ENCODE data around the gene SSC5D.
"Not testable (repeated sequence)": the region's sequence is repeated elsewhere in the genome, so short reads cannot be mapped to it uniquely, and the experiment has no call there.

The SSC5D gene

DNA sequence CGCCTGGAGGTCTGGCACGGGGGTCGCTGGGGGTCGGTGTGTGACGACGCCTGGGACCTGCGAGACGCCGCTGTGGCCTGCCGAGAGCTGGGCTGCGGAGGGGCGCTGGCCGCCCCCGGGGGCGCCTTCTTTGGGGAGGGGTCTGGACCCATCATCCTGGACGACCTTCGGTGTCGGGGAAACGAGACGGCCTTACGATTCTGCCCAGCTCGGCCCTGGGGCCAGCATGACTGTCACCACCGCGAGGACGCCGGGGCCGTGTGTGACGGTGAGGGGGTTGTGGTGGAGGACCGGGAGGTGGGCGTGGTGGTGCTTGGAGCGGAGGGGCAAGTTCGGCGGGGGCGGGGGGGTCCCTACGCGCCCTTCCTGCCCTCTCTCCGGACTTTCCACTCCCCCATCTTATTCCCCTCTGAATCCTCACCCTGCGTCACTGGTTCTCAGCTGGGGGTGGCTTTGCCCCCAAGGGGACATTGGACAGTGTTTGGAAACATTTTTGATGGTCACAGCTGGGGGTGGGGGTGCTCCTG is 5.5 kb downstream of the SSC5D start:
- no peaks in the 10 kb centered on the region for H3K79me2 ChIP-seq (ENCODE audit: insufficient read depth, low read length)
- no peaks in the 10 kb centered on the region for H4K20me1 ChIP-seq (ENCODE audit: insufficient read depth, low read length, poor library complexity, severe bottlenecking)
- no peaks in the 10 kb centered on the region for H3F3A ChIP-seq (ENCODE audit: low read depth)
- no peaks in the 10 kb centered on the region for H3K9me2 ChIP-seq (replicated peaks; ENCODE audit: low read depth, low read length)
- no peaks in the 10 kb centered on the region for H3K27me3 ChIP-seq (ENCODE audit: insufficient read depth, low read length, poor library complexity, severe bottlenecking)
- H3K4me2 ChIP-seq (ENCODE audit: low read depth, low read length, poor library complexity, severe bottlenecking), result no peak overlapping the region
- no peaks in the 10 kb centered on the region for H3K4me1 ChIP-seq (ENCODE audit: insufficient read depth, low read length, poor library complexity, severe bottlenecking)
- H3K4me3 ChIP-seq (ENCODE audit: low read length, poor library complexity, severe bottlenecking), result no peak overlapping the region
- H3K9me3 ChIP-seq (ENCODE audit: insufficient read depth, low read depth, low read length), result no peaks in the 10 kb centered on the region
- H2AFZ ChIP-seq (ENCODE audit: low read length), result no peak overlapping the region
- TF ChIP-seq EZH2phosphoT487 (IDR thresholded peaks at IDR 0.05; ENCODE audit: borderline replicate concordance), result no peak
- TF ChIP-seq, protein P1, sequence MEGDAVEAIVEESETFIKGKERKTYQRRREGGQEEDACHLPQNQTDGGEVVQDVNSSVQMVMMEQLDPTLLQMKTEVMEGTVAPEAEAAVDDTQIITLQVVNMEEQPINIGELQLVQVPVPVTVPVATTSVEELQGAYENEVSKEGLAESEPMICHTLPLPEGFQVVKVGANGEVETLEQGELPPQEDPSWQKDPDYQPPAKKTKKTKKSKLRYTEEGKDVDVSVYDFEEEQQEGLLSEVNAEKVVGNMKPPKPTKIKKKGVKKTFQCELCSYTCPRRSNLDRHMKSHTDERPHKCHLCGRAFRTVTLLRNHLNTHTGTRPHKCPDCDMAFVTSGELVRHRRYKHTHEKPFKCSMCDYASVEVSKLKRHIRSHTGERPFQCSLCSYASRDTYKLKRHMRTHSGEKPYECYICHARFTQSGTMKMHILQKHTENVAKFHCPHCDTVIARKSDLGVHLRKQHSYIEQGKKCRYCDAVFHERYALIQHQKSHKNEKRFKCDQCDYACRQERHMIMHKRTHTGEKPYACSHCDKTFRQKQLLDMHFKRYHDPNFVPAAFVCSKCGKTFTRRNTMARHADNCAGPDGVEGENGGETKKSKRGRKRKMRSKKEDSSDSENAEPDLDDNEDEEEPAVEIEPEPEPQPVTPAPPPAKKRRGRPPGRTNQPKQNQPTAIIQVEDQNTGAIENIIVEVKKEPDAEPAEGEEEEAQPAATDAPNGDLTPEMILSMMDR (conservative IDR thresholded peaks at IDR 0.05; ENCODE audit: low read length), result no peak
- no peaks in the 10 kb centered on the region for H3K36me3 ChIP-seq (ENCODE audit: insufficient read depth, low read length)
- H3K9ac ChIP-seq (ENCODE audit: low read depth, low read length, poor library complexity, severe bottlenecking), result no peak overlapping the region

DNA sequence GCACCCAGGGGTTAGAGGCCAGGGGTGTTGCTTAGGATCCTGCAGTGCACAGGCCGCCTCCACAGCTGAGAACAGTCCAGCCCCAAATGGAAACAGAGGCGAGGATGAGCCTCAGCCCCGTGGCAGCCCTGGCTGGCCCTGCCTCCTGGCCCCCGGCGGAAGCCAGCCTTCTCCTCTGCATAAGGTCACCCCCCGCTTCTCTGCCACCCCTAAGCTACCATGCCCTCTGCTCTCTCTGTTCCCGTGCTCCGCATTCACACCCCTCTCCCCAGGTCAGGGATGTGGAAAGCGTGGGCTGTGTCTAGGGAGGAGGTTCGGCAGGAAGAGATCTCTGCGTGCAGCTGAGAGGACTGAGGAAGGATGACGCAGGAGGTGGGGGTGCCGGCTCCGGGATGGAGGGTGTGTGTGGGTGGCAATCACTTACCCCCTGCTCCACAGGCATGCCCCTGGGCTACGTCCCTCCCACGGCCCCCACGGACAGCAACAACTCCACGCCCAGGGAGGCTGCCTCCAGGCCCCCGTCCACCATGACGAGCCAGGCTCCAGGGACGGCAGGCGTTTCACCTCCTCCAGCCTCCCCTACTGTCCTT is 6.0 kb downstream of the SSC5D start:
- Histone ChIP-seq H3K36me3 (ENCODE audit: insufficient read depth, low read length) (no peaks in the 10 kb centered on the region), H3K9me3 (ENCODE audit: insufficient read depth, low read depth, low read length) (no peaks in the 10 kb centered on the region), H2AFZ (ENCODE audit: low read length) (no peak overlapping the region), H3K9me2 (replicated peaks; ENCODE audit: low read depth, low read length) (no peaks in the 10 kb centered on the region), H3F3A (ENCODE audit: low read depth) (no peaks in the 10 kb centered on the region), H3K9ac (ENCODE audit: low read depth, low read length, poor library complexity, severe bottlenecking) (no peak overlapping the region), H3K79me2 (ENCODE audit: insufficient read depth, low read length) (no peaks in the 10 kb centered on the region), H3K4me2 (ENCODE audit: low read depth, low read length, poor library complexity, severe bottlenecking) (no peak overlapping the region), H3K27me3 (ENCODE audit: insufficient read depth, low read length, poor library complexity, severe bottlenecking) (no peaks in the 10 kb centered on the region), H3K4me3 (ENCODE audit: low read length, poor library complexity, severe bottlenecking) (no peak overlapping the region), H3K4me1 (ENCODE audit: insufficient read depth, low read length, poor library complexity, severe bottlenecking) (no peaks in the 10 kb centered on the region), H4K20me1 (ENCODE audit: insufficient read depth, low read length, poor library complexity, severe bottlenecking) (no peaks in the 10 kb centered on the region)
- TF ChIP-seq, protein P1 (conservative IDR thresholded peaks at IDR 0.05; ENCODE audit: low read length), result no peak
- TF ChIP-seq EZH2phosphoT487 (IDR thresholded peaks at IDR 0.05; ENCODE audit: borderline replicate concordance), result no peak

DNA sequence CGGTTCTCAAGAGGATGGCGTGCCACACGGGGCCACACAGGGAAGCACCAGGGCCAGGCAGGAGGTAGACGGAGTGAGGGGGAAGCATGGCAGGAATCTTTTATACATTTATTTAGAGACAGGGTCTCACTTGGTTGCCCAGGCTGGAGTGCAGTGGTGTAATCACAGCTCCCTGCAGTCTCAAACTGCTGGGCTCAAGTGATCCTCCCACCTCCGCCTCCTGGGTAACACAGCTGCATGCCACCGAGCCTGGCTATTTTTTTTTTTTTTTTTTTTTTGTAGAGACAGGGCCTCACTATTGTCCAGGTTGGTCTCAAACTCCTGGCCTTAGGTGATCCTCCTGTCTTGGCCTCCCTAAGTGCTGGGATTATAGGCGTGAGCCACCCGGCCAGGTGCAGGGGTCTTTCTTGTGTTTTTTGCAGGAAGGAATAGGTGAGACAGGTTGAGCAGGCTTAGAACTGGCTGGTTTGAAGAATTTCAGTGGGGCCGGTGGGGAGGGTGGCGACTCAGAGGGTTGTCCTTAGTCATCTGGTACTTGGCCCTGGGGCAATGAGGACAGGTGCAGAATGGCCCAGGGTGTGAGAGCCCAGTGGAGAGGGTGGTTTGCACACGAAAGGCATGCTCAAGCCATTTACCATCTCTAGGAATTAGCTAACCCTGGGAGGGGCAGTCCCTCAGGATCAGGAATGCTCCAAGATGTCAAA is 7.6 kb downstream of the SSC5D start:
- peaks cover 4% of the 10 kb centered on the region for H3K4me1 ChIP-seq (ENCODE audit: insufficient read depth, low read length, poor library complexity, severe bottlenecking)
- H3K9me2 ChIP-seq (replicated peaks; ENCODE audit: low read depth, low read length), result no peaks in the 10 kb centered on the region
- no peak overlapping the region for H2AFZ ChIP-seq (ENCODE audit: low read length)
- no peak overlapping the region for H3K4me2 ChIP-seq (ENCODE audit: low read depth, low read length, poor library complexity, severe bottlenecking)
- no peaks in the 10 kb centered on the region for H3K27me3 ChIP-seq (ENCODE audit: insufficient read depth, low read length, poor library complexity, severe bottlenecking)
- H3F3A ChIP-seq (ENCODE audit: low read depth), result no peaks in the 10 kb centered on the region
- no peaks in the 10 kb centered on the region for H3K9me3 ChIP-seq (ENCODE audit: insufficient read depth, low read depth, low read length)
- no peak for TF ChIP-seq EZH2phosphoT487 (IDR thresholded peaks at IDR 0.05; ENCODE audit: borderline replicate concordance)
- TF ChIP-seq, protein P1 (conservative IDR thresholded peaks at IDR 0.05; ENCODE audit: low read length), result no peak
- peaks cover under 1% of the 10 kb centered on the region; the same call in 1 of the 2 replicates for H3K79me2 ChIP-seq (ENCODE audit: insufficient read depth, low read length)
- H3K4me3 ChIP-seq (ENCODE audit: low read length, poor library complexity, severe bottlenecking), result no peak overlapping the region
- no peaks in the 10 kb centered on the region for H4K20me1 ChIP-seq (ENCODE audit: insufficient read depth, low read length, poor library complexity, severe bottlenecking)
- H3K9ac ChIP-seq (ENCODE audit: low read depth, low read length, poor library complexity, severe bottlenecking), result no peak overlapping the region
- no peaks in the 10 kb centered on the region for H3K36me3 ChIP-seq (ENCODE audit: insufficient read depth, low read length)

DNA sequence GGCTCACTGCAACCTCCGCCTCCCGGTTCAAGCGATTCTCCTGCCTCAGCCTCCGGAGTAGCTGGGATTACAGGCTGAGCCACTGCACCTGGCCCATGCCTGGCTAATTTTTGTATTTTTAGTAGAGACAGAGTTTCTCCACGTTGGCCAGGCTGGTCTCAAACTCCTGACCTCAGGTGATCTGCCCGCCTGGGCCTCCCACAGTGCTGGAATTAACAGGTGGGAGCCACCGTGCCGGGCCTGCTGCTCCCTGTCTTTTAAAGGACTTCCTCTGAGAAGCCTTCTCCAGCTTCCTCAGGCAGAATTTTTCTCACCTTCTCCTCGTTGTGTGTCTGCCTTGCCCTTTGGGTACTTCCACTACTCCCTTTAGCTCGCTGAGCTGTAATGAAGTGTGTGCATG is 8.6 kb downstream of the SSC5D start:
- H3K36me3 ChIP-seq (ENCODE audit: insufficient read depth, low read length); H3K27me3 ChIP-seq (ENCODE audit: insufficient read depth, low read length, poor library complexity, severe bottlenecking); H3F3A ChIP-seq (ENCODE audit: low read depth); H2AFZ ChIP-seq (ENCODE audit: low read length); H3K9ac ChIP-seq (ENCODE audit: low read depth, low read length, poor library complexity, severe bottlenecking); H4K20me1 ChIP-seq (ENCODE audit: insufficient read depth, low read length, poor library complexity, severe bottlenecking); H3K4me2 ChIP-seq (ENCODE audit: low read depth, low read length, poor library complexity, severe bottlenecking); H3K4me3 ChIP-seq (ENCODE audit: low read length, poor library complexity, severe bottlenecking); H3K9me3 ChIP-seq (ENCODE audit: insufficient read depth, low read depth, low read length); H3K9me2 ChIP-seq (replicated peaks; ENCODE audit: low read depth, low read length): not testable (repeated sequence)
- H3K79me2 ChIP-seq (ENCODE audit: insufficient read depth, low read length), result peaks cover 11% of the 10 kb centered on the region; the same call in 1 of the 2 replicates
- peaks cover 13% of the 10 kb centered on the region for H3K4me1 ChIP-seq (ENCODE audit: insufficient read depth, low read length, poor library complexity, severe bottlenecking)

Data from Loucy (cell line).